GM18868 (cell line): Measurements from ENCODE around the gene LTBP2.

Experiments used
- ATAC-seq: cut with Tn5 transposase; IDR thresholded peaks from one replicate; pipeline ENCODE4 v1.9.1; 2021; ENCODE audit warnings: mild to moderate bottlenecking, moderate library complexity; ENCODE audit not compliant: unreplicated experiment

LTBP2 gene

DNA sequence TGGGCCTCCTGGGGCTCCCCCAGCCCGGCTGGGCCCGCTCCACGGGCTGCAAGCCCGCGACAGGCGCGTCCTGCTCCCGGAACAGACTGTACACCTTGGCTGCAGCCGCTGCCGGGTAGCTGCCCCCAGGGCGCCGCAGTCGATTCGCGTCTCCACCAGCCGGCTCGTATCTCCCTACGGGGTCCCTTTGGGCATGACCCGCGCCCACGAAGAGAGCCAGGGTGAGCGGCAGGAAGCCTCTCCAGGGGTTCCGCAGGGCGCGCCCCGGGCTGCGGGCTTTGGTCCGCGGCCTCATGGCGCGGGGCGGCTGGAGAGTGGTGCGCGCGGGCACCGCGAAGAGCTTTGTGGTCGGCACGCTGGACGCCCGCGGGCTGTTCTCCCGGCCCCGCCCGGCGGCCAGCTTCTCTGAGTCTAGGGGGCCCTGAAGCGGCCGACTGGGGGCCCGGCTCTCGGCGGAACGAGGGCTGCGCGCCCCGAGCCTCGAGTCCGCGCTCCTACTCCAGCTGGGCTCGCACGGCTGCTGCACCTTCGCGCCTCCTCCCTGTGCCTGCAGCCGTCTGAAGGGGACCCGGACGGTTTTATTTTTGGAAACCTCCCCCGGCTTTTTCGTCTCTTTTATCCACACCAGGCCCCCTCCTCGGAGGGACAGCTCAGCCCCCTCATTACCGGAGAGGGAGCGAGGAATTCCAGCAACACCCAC is at the start of gene LTBP2:
Gene LTBP2 (minus strand): TSS at position 588 of the 700 bp plus-strand sequence. CDS start 293 bp downstream, at position 295.
- no peak for ATAC-seq

DNA sequence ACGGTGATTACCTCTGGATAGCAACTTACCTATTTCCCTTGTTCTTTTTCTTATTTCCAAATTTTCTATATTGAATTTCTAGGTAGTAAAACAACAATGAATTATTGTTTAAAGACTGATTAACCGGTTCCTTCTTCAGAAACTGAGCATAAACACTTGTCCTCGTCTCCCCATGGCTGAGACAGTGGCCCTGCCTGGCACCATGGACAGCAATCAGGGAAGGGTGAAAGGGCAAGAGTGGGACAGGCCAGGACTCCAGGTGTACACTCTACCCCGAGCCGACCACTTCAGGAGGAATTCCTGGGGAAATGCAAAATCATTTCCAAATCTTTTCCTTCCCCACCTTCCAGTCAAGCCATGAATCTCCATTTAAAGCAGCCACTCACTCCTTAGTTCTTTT is 48.8 kb upstream of the LTBP2 start:
- no peak for ATAC-seq

DNA sequence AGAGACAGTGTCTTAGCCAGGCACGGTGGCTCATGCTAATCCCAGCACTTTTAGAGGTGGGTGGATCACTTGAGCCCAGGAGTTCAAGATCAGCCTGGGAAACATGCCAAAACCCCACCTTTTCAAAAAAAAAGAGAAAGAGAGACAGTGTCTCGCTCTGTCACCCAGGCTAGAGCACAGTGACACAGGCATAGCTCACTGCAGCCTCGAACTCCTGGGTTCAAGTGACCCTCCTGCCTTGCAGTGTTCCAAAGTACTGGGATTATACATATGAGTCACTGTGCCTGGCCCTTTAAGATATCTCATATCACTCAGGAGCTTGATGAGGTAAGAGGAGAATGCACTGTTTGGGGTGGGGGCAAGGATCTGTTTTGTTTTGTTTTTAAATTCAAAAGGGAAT is 48.1 kb upstream of the LTBP2 start:
- ATAC-seq = no peak

DNA sequence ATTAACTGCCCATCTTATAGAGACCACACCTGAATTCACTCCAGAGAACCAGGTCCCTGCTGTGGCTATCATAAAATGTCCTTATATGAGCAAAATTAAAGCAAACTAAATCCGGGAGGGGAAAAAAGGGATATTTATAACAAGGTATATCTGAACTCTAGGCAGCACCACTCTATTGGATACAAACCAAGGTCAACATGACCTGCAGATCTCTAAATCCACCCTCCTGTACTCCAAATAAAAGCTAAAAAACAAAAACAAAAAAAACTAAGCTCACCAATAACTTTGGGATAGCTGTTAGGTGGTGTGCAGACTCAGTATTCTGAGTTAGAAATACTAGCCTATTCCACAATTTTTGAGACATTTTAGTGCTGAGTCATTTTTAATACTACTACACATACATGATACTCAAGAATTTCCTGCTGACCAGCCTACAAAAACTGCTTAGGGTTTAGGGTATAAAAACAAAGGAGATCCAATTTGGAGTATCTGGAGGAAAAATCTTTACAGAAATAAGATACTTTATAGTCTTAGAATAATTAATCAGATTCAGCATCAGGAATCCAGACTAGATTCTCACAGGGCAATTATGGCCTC is 46.6 kb upstream of the LTBP2 start:
- no peak for ATAC-seq

DNA sequence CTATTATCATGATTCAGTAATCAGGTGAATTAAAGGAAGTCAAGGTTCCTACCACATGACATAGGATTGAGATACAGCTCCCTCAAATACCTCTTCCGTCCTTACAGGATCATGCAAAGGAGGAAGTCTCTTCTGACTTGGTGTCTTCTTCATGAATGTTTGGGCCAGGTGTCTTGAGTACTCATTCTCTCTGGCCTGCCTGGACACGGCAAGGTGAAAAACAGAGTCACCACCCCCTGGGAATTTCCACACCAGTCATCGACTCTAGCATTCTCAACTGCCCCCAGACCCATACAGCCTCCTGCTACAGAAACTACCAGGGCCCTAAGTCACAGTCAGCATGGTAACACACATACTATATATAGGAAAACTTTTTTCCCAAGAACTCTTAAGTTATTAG is 44.9 kb upstream of the LTBP2 start:
- ATAC-seq = no peak

DNA sequence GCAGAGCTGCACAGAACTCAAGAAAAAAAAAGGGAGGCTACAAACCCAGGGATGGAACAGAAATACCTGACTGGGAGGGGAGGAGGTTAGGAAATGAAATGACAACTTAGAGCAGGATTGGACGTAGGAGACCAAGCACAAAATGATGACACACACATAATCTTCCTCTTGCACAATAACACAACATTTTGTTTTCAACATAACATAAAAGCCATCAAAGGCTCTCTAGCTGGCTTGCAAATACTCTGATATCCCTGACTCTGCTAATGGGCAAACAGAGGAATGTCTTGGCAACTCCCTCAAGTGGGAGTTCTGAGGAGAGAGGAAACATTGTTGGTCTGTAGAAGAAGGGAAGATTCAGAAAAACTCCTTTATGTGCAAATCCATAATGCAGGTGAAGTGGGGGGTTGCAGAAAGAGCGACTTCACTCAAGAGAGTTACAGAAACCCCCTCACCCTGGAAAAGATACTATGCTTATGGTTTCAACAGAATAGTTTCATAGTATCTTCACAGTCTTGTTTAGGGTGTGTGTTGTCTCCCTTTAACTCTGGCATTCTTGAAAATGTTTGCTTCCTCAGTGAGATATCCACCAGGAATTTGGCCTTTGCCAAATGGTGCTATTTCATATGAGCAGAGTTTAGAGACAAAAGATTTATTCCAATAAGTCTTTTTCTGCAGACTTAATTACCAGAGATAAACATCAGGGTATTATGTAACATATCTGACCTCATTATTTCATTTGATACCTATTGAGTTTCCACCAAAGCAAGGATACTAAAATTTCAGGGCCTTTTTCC is 43.8 kb upstream of the LTBP2 start:
- no peak for ATAC-seq

DNA sequence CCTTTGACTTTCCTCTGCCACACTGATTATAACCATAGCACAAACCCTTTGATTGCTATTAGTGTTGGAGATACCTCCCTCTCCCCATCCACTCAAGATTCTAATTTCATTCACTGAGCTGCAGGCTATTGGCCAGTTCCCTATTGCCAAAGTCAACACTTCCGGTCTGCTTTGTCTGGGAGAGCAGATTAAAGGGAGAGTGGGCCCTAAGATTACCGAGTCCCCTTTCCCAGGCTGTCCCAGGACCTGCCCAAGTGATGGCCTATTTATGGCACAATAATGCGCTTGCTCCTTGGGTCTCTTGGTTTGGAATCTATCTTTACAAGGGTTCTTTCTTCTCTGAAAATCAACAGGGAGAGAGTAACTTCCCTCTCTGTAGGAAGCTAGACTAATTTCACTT is 42.9 kb upstream of the LTBP2 start:
- no peak for ATAC-seq

DNA sequence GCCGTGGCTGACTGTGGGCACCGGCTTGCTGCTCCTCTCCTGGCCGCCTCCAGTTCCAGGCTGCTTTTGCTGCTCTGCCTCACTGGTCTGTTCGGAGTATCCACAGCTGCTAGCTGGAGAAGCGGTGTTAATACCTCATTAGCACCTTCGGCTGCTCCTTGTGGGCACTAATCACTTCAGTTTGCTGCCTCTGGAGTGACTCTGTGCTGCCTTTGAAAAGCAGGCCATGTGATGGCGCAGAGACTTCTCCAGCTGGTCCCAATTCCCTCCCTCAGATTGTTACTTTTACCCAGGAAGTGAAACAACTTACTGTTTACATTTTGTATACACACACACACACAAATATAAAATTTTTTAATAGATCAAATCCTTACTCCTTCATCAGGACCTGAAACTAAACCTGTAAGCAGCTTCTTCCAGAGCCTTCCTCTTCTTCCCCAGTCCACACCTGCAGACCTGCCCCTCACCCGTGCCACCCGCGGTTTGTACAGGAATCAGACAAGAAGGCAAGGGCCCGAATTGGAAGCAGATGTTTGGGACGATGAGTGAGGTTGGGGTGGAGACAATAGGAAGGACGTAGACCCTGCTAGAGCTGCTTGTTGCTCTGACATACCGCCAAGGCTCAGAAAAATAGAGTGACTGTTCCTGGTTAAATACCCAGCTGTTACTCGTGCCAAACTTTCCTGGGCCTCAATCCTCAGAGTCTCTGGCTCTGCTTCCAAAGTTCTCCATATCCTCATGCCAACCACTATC is 41.5 kb upstream of the LTBP2 start:
- no peak for ATAC-seq

DNA sequence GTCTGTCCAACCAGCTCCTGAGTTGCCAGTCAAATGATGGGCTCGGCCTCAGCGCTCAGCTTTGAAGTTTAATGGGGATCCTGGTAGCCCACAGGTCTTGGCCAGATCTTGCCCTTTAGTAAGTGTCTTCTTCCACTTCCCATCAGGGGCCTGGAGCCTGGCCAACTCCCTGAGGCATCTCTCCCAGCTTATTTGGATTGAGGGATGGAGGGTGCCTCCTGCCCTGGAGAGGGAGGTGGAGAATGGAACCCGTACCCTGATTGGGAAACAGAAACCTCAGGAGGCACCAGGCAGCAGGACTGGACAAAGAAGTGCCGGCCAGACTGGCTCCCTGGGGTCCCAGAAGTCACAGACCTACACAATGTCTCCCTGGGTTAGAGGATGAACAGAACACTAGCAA is 40.5 kb upstream of the LTBP2 start:
- no peak for ATAC-seq

DNA sequence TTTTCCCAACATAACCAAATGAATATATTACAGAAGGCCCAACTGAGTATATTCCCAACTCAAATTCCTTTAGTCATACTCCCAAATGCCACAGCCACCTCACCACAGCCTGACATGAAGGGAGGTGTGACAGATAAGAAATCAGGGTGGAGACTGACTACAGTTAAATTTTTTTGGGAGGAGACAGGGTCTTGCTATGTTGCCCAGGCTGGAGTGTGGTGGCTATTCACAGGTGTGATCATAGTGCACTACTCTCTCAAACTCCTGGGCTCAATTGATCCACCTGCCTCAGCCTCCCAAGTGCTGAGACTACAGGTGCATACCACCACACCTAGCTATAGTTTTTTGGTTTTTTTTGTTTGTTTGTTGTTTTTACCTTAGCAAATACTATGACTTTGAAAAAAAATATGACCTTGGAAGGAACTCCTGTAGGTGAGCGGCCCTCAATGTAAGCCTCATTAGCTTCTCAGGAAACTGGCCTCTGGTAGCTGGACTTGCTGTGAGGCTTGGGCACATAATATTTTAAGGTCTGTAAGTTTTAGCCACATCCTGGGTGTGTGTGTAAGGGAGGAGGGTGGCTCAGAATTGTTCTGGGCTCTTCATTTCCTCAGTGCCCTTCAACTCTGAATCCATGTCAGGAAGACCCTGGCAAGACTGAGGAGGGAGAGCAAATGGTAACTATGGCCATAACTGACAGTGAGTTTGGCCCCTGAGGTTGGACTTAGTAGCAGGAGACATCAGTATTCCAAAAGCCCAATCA is 39.1 kb upstream of the LTBP2 start:
- no peak for ATAC-seq

DNA sequence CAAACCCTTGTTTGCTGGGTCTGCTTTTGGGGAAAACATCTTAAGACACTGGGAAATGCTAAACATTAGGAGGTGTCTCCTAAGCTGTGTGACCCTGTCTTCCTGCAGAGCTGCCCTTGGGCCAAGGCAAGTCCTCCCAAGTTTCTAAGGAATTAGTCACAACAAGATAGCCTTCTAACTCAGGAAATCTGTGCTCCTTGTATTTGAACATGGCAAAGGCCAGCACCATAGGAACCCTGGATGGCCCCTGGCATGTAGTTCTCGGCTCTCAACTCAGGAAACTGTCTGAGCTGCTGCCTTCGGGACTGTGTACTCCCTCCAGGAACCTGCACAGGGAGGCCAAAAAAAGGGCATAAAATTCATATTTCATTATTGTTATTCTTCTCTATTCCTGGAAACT is 37.6 kb upstream of the LTBP2 start:
- no peak for ATAC-seq

DNA sequence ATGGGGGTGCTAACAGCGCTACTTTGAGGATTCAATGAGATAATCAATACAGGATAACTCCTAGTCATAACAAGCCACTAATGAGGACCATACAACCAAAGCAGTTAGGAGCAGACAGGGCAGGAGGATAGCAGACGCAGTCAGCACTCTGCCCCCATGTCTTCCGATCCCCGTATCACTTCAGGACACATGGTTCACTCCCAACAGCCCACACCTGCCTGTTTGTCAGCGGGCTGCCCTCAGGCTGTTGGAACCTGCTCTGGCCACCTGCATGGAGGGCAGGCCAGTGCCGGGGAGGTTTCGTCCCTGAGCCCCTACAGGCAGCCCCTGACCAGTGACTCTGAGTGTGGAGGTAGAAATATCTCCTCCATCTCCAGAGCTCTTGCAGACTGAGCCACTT is 37.1 kb upstream of the LTBP2 start:
- ATAC-seq = no peak

DNA sequence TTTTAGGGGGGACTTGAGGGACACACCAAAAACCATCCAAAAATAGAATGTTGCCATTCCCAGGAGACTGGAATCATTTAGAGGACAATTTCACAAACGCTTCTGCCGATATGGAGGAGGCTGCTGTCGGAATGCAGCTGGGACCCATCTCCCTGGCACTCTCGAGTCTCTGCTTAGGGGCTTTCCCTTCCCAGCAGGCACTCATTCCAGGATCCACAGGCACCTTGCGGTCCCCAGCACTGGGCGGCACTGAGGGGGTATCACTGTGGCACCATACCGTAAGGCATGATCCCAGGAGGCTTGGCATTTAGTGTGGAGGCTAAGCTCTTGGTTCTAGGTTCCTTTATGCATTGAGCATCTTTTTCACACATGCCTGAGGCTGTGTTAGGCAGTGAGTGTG is 36.6 kb upstream of the LTBP2 start:
- ATAC-seq = no peak

DNA sequence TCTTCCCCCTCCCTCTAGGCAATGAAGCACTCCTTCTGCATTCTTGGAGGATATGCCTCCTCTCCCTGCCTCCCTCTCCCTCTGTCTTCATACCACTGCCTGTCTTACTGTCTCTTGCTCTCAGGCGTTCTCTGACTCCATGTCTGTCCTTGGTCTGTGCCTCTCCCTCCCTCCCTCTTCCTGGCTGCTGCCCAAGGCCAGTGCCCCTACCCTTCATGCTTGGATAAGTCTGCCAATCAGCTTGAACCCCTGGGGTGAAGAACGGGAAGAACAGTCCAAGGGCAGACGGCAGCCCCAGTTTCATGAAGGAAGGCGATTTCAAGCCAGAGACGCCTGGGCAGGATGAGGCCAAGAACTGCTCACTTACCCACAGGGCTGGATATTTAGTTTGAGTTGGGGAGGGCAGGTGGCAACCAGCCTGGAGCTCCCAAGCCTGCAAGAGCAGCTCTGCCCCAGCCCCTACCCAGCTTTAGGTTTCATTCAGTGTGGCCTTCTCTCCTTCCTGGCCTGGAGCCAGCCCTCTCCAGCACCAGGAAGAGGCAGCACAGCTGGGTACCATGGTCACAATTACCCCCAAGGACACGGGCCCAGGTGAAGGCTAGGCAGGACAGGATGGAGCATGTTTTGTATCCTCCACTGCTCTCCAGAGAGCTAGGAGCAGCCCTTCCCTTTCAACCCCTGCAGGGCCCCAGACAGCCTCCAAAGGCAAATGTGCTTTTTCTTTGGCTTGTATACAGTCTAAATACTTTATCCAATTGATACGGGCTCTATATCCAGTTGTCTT is 35.8 kb upstream of the LTBP2 start:
- no peak for ATAC-seq

DNA sequence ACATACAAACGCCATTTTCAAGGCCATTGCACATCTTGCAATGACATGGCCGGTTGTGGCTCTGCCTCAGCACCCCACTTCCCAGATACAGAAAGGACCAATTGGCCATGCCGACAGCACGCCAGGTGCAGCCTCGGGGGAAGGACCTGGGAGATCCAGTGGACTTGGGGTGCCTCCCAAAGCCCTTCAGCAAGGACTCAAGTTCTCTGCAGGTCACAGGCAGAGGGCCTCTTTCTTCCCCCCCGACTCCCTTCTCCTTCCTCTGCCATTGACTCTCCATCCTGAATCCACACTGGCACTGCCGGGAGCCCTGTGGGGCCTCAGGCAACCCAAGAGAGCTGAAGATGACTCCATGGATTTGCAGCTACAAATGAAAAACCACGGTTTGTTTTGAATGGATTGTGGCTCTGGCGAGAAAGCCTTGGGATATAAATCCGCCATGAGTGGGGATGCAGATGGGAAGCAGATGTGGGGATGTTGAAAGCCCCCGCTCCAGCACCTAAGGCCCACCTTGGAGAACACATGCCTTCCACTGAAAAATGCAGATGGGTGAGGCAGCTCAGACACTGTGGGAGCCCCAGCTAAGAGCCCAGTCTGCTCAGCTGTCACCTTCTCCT is 35.1 kb upstream of the LTBP2 start:
- no peak for ATAC-seq

DNA sequence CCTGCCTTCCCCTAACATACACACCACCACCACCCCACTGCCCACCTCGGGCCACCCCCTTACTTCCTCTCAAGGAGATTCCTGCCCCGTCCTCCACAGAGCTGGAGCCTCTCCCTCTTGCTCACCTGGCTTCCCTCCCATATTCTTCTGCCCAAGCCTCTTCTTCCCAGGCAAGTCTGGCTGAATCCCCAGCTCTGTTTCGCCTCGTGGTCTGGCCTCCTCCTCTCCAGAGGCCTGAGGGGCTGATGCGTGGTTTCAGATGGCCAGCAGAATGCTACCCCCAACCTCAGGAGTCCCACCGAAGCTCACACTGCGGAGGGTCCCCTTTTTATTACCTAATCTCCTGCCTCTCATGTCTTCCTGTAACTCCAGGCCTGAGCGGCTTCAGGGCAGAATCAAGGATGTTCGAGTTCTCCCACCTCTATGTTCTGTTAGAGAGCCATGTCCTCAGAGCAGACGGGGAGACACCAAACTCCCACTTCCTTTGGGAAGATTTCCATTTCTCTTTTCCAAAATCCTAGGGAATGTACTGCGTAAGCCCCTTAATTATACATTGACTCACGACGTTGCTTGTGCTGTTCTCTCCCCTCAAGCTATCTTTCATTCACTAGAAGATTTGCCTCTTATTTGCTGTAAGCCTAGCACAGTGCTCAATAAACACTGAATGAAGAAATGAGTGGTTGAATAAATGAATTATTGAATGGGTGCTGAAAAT is 33.9 kb upstream of the LTBP2 start:
- no peak for ATAC-seq

DNA sequence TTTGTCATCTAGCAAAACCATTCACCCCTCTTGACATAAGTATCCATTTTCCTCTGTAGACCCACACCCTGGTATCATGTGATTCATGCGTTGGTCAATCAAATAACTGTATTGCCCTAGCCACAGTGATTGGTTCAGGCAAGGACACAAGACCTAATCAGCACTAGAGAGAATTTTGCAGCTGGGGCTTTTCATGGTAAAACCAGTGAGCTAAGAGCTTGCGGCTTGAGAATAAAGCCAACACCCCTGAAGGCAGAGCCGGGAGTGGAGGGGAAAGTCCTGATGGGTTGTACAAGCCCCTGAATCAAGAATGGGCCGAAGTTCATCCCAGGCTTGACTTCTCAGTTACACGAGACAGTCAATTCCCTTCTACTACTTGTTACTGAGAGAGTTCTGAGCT is 33.2 kb upstream of the LTBP2 start:
- no peak for ATAC-seq

DNA sequence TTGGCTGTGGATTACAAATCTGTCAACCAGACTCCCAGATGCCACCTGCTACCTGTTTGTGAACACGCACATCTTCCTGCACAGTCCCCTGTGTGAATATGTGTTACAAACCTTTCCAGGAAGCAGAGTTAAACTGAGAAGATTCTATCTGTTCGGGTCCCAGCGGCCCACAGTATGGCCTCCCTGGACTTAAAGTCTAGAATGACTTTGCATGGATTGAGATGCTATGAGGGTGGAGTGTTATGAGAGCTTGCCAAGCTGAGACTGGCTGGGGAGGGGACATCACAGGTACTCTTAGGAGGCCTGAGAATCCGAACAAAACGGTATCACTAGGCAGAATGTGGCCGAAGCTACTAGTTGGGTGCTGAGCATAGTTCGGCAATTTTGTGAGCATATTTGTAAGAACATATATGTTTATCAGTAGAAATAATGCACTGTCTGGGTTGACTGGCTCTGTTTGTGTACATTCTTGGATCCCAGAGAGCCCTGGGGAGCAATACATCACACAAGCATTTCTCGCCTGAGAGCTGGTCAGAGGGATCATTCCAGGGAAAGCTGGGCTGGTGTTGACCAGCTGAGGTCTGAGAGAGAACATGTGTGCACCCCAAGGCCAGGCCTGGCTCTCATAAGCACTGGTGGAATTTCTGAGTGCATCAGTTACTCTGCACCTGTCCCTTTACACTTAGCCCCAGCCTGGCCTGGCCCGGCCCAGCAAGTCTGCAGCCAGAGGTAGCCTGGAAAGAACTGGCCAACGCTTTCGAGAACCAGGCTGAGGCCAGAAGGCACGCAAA is 29.8 kb upstream of the LTBP2 start:
- ATAC-seq = no peak
